HCT116 (cell line): ENCODE measurements around the gene ATXN7L1. TPM values are rescaled to one million over a fixed set of nuclear protein-coding genes. Genes with fewer than 3 reads are reported as not detected.

Source experiments
- ATAC-seq: fragments of 200-7000 bp; cut with Tn5 transposase; 2 replicates; pipeline ENCODE4 v1.9.1; 2020; ENCODE audit warnings: mild to moderate bottlenecking, moderate library complexity
- BruUV-seq: library from RNA; stranded (reverse); fragments of 400-500 nt; replicated peaks from 2 replicates; lab custom pipeline; 2021; lab: Mats Ljungman, UMichigan
- CTCF ChIA-PET: fragments of 300-600 bp; sonication (Branson Sonifier 250); formaldehyde crosslinking; loops from one replicate; lab custom pipeline; 2021; ENCODE audit warnings: antibody characterized with exemption; lab: Charles Lee
- POLR2A ChIA-PET: fragments of 300-600, 350-600 bp; sonication (Branson Sonifier 250); formaldehyde crosslinking; loops from one replicate; lab custom pipeline; 2021; ENCODE audit warnings: antibody characterized with exemption; lab: Charles Lee
- RAD21 ChIA-PET, 2 experiments: fragments of 300-600 bp; sonication (Branson Sonifier 250); formaldehyde crosslinking; loops; one replicate each; lab custom pipeline; 2023; ENCODE audit warnings: low total read pairs in 2 of 2; ENCODE audit not compliant: uncharacterized antibody in 2 of 2, unreplicated experiment in 2 of 2, low non-redundant PET in 1 of 2; lab: Charles Lee
- DNase-seq: peaks from one replicate; pipeline ENCODE4 v3.0.0-alpha.2; 2010; ENCODE audit warnings: low read depth, low spot score
- H2AFZ ChIP-seq: fragments of 200-600 bp; shearing (Covaris generic), sonication (generic); 2 replicates; pipeline ENCODE4 v1.6.1; 2017; ENCODE audit warnings: low read depth, mixed run types, mixed read lengths, antibody characterized with exemption, low read length; ENCODE audit not compliant: poor library complexity, severe bottlenecking
- H3K27ac ChIP-seq: 2 replicates; pipeline ENCODE4 v1.5.1; 2012; ENCODE audit warnings: low read depth, low read length
- H3K27me3 ChIP-seq: fragments of 200-600 bp; sonication (generic); 2 replicates; pipeline ENCODE4 v1.6.1; 2016; ENCODE audit warnings: mixed run types, low read length, mixed read lengths; ENCODE audit not compliant: insufficient read depth
- H3K36me3 ChIP-seq, 2 experiments: fragments of 200-500 bp in 1 of 2; fragments of 200-600 bp in 1 of 2; sonication (Bioruptor generic) in 1 of 2; sonication (generic) in 1 of 2; 2 replicates each; pipeline versions ENCODE4 v1.5.1 to v1.6.1; 2014 to 2016; ENCODE audit warnings: low read length in 2 of 2, inconsistent platforms in 1 of 2, mixed read lengths in 1 of 2, mixed run types in 1 of 2; ENCODE audit not compliant: insufficient read depth in 2 of 2, control insufficient read depth in 1 of 2
- H3K4me1 ChIP-seq, 2 experiments: fragments of 200-600 bp in 1 of 2; sonication (generic) in 1 of 2; 2 replicates each; pipeline versions ENCODE4 v1.5.1 to v1.6.1; 2012 to 2017; ENCODE audit warnings: low read length in 2 of 2, inconsistent platforms in 1 of 2, mild to moderate bottlenecking in 1 of 2, mixed read lengths in 1 of 2, mixed run types in 1 of 2, moderate library complexity in 1 of 2; ENCODE audit not compliant: insufficient read depth in 2 of 2, control insufficient read depth in 1 of 2
- H3K4me2 ChIP-seq: fragments of 200-600 bp; sonication (generic); 2 replicates; pipeline ENCODE4 v1.6.1; 2017; ENCODE audit warnings: mixed run types, low read length, mixed read lengths
- H3K4me3 ChIP-seq, 2 experiments: fragments of 200-600 bp in 1 of 2; sonication (generic) in 1 of 2; replicated peaks in 1 of 2; 2 replicates each; pipeline ENCODE4 v1.5.1; 2011 to 2016; ENCODE audit warnings: low read length in 2 of 2, control low read depth in 1 of 2, low read depth in 1 of 2, mild to moderate bottlenecking in 1 of 2, mixed read lengths in 1 of 2, mixed run types in 1 of 2
- H3K79me2 ChIP-seq: fragments of 200-600 bp; sonication (generic); 2 replicates; pipeline ENCODE4 v1.6.1; 2017; ENCODE audit warnings: mild to moderate bottlenecking, mixed run types, low read length, moderate library complexity, mixed read lengths; ENCODE audit not compliant: insufficient read depth
- H3K9ac ChIP-seq: fragments of 200-600 bp; sonication (generic); 2 replicates; pipeline ENCODE4 v1.6.1; 2016; ENCODE audit warnings: low read length, mixed read lengths
- H3K9me2 ChIP-seq: fragments of 200-600 bp; sonication (generic), shearing (Covaris generic); 2 replicates; pipeline ENCODE4 v1.6.1; 2017; ENCODE audit warnings: mixed run types, mild to moderate bottlenecking, moderate library complexity; ENCODE audit not compliant: insufficient read depth
- H3K9me3 ChIP-seq, 2 experiments: fragments of 200-500 bp in 1 of 2; fragments of 200-600 bp in 1 of 2; sonication (Bioruptor generic) in 1 of 2; sonication (generic) in 1 of 2; 2 replicates each; pipeline ENCODE4 v1.6.1; 2014 to 2017; ENCODE audit warnings: low read length in 2 of 2, mixed read lengths in 2 of 2, inconsistent platforms in 1 of 2, low read depth in 1 of 2, mild to moderate bottlenecking in 1 of 2, mixed run types in 1 of 2, moderate library complexity in 1 of 2; ENCODE audit not compliant: control insufficient read depth in 1 of 2, insufficient read depth in 1 of 2
- H4K20me1 ChIP-seq: fragments of 200-600 bp; sonication (generic), shearing (Covaris generic); 2 replicates; pipeline ENCODE4 v1.6.1; 2017; ENCODE audit warnings: mixed run types, mild to moderate bottlenecking, moderate library complexity; ENCODE audit not compliant: insufficient read depth
- CBX3 ChIP-seq: IDR thresholded peaks from 2 replicates; pipeline ENCODE4 v1.6.1; 2012; ENCODE audit warnings: low read depth
- CTCF ChIP-seq, 3 experiments: fragments of 200-600 bp in 1 of 3; sonication (generic) in 1 of 3; IDR thresholded peaks in 2 of 3; conservative IDR thresholded peaks in 1 of 3; 2 replicates each; pipeline ENCODE4 v1.5.1; 2012 to 2017; ENCODE audit warnings: low read depth in 2 of 3, low read length in 2 of 3, antibody characterized with exemption in 1 of 3, borderline replicate concordance in 1 of 3, control low read depth in 1 of 3, mild to moderate bottlenecking in 1 of 3, mixed read lengths in 1 of 3, mixed run types in 1 of 3, moderate library complexity in 1 of 3; ENCODE audit not compliant: insufficient read depth in 1 of 3
- EZH2 ChIP-seq: fragments of 200-600 bp; sonication (generic); IDR thresholded peaks from 2 replicates; pipeline ENCODE4 v1.6.1; 2017; ENCODE audit warnings: antibody characterized with exemption, mixed run types
- FOSL1 ChIP-seq: IDR thresholded peaks from 2 replicates; pipeline ENCODE4 v1.6.1; 2012; ENCODE audit warnings: low read depth
- POLR2A ChIP-seq: IDR thresholded peaks from 2 replicates; pipeline ENCODE4 v1.7.0; 2011; ENCODE audit warnings: borderline replicate concordance; ENCODE audit not compliant: insufficient read depth, insufficient read length; ENCODE audit errors: extremely low read depth
- RAD21 ChIP-seq: IDR thresholded peaks from 2 replicates; pipeline ENCODE4 v1.6.1; 2012; ENCODE audit warnings: low read depth, mild to moderate bottlenecking
- SRF ChIP-seq: IDR thresholded peaks from 2 replicates; pipeline ENCODE4 v1.6.1; 2012; ENCODE audit warnings: low read depth
- YY1 ChIP-seq: IDR thresholded peaks from 2 replicates; pipeline ENCODE4 v1.6.1; 2011; ENCODE audit warnings: low read length, low read depth, moderate library complexity, mild to moderate bottlenecking; ENCODE audit not compliant: insufficient replicate concordance; ENCODE audit errors: extremely low read depth
- intact Hi-C: fragments of 100-400 bp; cut with micrococcal nuclease; formaldehyde crosslinking; loops from 2 replicates; pipeline ENCODE4 v1.10.0; 2022
- total RNA-seq: library from RNA; stranded (reverse); gene quantifications from one replicate; pipeline ENCODE4 v1.2.1, GENCODE V29; 2021; ENCODE audit not compliant: unreplicated experiment
- TF ChIP-seq, protein P1 (sequence below): IDR thresholded peaks from 2 replicates; pipeline ENCODE4 v1.6.1; 2012

Gene ATXN7L1
- total RNA-seq, 1 experiment from 2014 or later: 11.5 TPM

DNA sequence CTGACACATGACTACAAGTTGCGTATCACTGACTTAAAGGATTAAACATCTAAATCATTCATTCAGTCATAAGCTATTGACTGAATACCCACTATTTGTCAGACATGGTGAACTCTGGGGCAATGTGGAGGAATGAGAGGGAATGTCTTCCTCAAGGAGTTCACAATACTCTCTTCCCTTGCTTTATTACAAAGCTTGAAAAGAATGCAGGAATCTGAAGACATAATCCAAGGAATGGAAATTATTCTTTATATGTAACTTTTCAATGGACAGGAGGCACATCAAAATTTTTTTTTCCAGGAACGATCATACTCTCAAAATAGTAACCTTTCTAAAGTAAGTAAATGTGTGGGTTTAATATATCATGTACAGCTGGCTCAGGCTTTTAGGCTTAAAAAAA lies 111.9 kb downstream of the ATXN7L1 start:
- H3K9me2 ChIP-seq: no peaks in the 10 kb centered on the region
- peaks cover 4 to 44% of the 10 kb centered on the region in 2 experiments; a peak in 3 of 4 replicates for H3K4me1 ChIP-seq
- DNase-seq: no peak
- no peaks in the 10 kb centered on the region for H4K20me1 ChIP-seq
- H3K9ac ChIP-seq: no peak overlapping the region
- H3K9me3 ChIP-seq: no peaks in the 10 kb centered on the region
- ChIA-PET RAD21 (interaction anchor here in 1 of 2 experiments (1.5 kb wide), 1 partner anchor 40 kb away, joined by 4 read pairs; no protein-coding TSS in a partner anchor), POLR2A (no interaction called here), CTCF (interaction anchor here (1.1 to 2.7 kb wide), 13 partner anchors 10 to 390 kb away, joined by 3 to 16 read pairs (median 5); partner anchors contain the start of gene ATXN7L1)
- ATAC-seq: no peak
- H3K4me2 ChIP-seq: no peak overlapping the region
- TF ChIP-seq SRF (no peak), POLR2A (no peak), FOSL1 (no peak), YY1 (no peak)
- TF ChIP-seq, protein P1, sequence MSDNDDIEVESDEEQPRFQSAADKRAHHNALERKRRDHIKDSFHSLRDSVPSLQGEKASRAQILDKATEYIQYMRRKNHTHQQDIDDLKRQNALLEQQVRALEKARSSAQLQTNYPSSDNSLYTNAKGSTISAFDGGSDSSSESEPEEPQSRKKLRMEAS: no peak
- H3K27ac ChIP-seq: no peak overlapping the region
- H3K4me3 ChIP-seq: no peak overlapping the region
- H2AFZ ChIP-seq: no peak overlapping the region
- no peaks in the 10 kb centered on the region for H3K36me3 ChIP-seq
- no peaks in the 10 kb centered on the region for H3K27me3 ChIP-seq
- intact Hi-C loops: loop anchor here (5.0 kb wide), 1 partner anchor 113 kb away; the partner anchor contains the start of gene ATXN7L1
- no peaks in the 10 kb centered on the region for H3K79me2 ChIP-seq
- BruUV-seq: no TSS peak

DNA sequence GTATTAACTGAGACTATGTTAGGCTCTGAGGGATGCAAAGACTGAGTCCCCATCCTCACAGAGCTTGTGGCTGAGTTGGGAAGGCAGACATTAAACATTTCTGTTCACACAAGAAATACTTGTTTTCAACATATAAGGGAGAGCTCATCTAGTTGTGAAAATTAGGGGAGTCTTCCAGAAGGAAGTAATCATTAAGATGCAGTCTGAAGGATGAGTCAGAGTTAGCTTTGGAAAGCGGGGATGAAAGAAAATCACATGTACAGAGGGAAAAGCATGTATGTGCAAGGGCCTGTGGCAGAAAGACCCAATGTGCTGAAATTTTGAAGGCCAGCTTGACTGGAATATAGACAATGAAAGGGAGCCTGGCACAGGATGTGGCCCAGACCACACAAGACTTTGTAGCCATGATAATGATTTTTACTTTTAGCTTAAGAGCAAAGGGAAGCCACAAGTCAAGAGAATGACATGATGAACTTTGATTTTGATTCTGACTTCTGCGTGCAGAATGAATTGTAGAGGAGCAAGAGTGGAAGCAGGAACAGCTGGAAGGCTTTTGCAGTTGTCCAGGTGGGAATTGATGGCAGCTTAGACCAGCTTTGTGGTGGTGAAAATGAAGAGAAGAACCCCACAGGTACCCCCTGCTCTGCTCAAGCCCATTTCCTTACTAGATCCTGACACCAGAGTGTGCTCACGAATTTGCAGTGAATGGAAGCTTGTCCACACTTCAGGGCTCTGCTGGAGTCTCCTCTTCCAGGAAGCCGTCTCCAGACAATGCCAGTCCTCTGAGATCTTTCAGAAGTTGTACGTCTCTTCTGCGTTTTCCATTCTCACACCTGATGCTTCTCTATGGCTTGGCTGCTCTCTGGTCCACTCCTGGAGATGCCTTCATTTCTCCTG lies 115.6 kb downstream of the ATXN7L1 start:
- POLR2A ChIA-PET: no interaction called here
- TF ChIP-seq CBX3 (no peak), RAD21 (peak; percentile 40), EZH2 (no peak), CTCF (IDR thresholded peaks at IDR 0.05 in 2 of 3, conservative IDR thresholded peaks at IDR 0.05 in 1 of 3; ENCODE audit: borderline replicate concordance in 1 of 3, insufficient read depth in 1 of 3, low read depth in 2 of 3, low read length in 2 of 3) (0 out of 6 replicates have a peak, but pooled peaks of 1 of the 3 experiments have one; percentile 10)
- H3K9me3 ChIP-seq: no peaks in the 10 kb centered on the region
- no peak overlapping the region for H3K4me2 ChIP-seq
- H3K4me1 ChIP-seq: peaks cover 2 to 22% of the 10 kb centered on the region in 2 experiments; a peak in 2 of 4 replicates
- no peaks in the 10 kb centered on the region for H4K20me1 ChIP-seq
- no peak for DNase-seq
- no peak overlapping the region for H2AFZ ChIP-seq
- H3K27ac ChIP-seq: no peak overlapping the region
- H3K9me2 ChIP-seq: no peaks in the 10 kb centered on the region
- BruUV-seq: no TSS peak
- no peak overlapping the region for H3K9ac ChIP-seq
- H3K79me2 ChIP-seq: no peaks in the 10 kb centered on the region
- H3K4me3 ChIP-seq: no peak overlapping the region
- H3K36me3 ChIP-seq: no peaks in the 10 kb centered on the region
- ATAC-seq: no peak
- RAD21 ChIA-PET: interaction anchor here in 1 of 2 experiments (0.6 kb wide), 1 partner anchor 394 kb away, joined by 3 read pairs; no protein-coding TSS in a partner anchor
- H3K27me3 ChIP-seq: no peaks in the 10 kb centered on the region
- CTCF ChIA-PET: interaction anchor here (0.9 to 2.5 kb wide), 6 partner anchors 9 to 406 kb away, joined by 3 to 21 read pairs (median 7); no protein-coding TSS in a partner anchor
- intact Hi-C loops: loop anchor here (1.0 to 5.0 kb wide), 5 partner anchors 117 to 392 kb away; partner anchors contain the start of gene ATXN7L1
